ENCODE results near the gene JMY. TPM values are rescaled to one million over a fixed set of nuclear protein-coding genes. Genes with fewer than 3 reads are reported as not detected.
A peak's percentile ranks its signal among the peaks of the same experiment; 100 is the strongest.
"Not testable (repeated sequence)": the region's sequence is repeated elsewhere in the genome, so short reads cannot be mapped to it uniquely, and the experiment has no call there.

The JMY gene
- total and polyA plus RNA-seq, 5 experiments from 2014 or later = 5.3 to 27.3 (median 5.7) TPM

DNA sequence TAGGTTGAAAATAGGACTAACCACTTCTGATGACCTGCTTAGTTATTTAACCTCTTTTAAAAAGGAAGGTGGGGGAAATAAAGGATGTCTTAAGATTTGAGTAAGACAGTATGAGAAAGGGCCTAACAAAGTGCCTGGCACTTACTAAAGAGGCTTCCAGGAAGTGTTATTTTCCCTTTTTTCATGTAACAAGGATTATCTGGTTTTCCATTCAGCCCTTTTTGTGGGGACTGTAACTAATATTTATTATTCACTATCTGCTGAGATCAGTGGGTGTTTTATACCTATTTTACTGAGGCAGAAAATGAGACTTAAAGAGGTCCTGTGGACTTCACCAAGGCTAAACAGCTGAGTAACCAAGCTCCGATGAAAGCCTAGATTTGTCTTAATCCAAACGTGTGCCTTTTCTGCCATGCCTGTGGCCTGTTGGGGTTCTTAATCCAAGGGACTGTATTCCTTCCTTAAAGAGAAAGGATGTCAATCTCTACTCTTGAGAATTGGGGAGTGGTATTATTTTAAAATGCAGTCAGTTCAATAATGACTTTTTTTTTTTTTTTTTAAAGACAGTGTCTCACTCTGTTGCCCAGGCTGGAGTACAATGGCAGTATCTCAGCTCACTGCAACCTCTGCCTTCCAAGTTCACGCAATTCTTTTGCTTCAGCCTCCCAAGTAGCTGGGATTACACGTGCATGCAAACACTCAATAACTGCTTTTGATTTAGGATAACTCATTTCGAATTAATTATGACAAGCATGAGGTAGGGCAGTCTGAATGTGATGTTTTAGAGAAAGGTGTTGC lies 6.5 kb downstream of the JMY start:
- no peak for DNase-seq
- POLR2A ChIA-PET = no interaction called here
- H3K36me3 Mint-ChIP-seq = peaks cover 0 to 9% (median 2%) of the 10 kb centered on the region in 3 donors
- no peaks in the 10 kb centered on the region for H3K9me3 Mint-ChIP-seq
- no peak for ATAC-seq
- peak overlapping the region in 9 of 10 donors; percentile 28 to 86 (median 59) for H3K4me3 Mint-ChIP-seq
- no peaks in the 10 kb centered on the region for H3K27me3 Mint-ChIP-seq
- peak overlapping the region in 3 of 10 donors; percentile 10 to 53 (median 36) for H3K27ac Mint-ChIP-seq
- peaks cover 34 to 86% (median 86%) of the 10 kb centered on the region in 4 donors for H3K4me1 Mint-ChIP-seq

DNA sequence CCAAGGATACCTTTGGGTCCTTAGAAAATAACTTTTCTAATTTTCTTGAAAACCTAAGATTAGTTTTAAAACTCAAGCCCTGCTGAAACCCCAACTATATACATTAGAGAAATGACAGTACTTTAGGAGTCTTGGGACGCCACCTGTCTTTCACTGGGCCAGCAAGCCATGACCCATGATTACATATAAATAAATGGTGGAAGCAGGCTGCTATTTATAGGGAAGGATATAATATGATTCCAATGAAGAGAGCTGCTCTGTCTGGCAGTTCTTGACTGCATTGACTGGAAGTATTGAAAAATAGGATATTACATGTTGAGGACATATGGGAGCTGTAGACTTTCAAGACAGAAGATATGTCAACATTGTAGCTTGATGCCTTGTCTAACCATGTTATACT lies 7.3 kb downstream of the JMY start:
- no peak for ATAC-seq
- no peaks in the 10 kb centered on the region for H3K9me3 Mint-ChIP-seq
- peak overlapping the region in 8 of 10 donors; percentile 3 to 86 (median 38) for H3K4me3 Mint-ChIP-seq
- peaks cover 0 to 9% (median 2%) of the 10 kb centered on the region in 3 donors for H3K36me3 Mint-ChIP-seq
- H3K27me3 Mint-ChIP-seq = no peaks in the 10 kb centered on the region
- peaks cover 31 to 83% (median 78%) of the 10 kb centered on the region in 4 donors for H3K4me1 Mint-ChIP-seq
- POLR2A ChIA-PET = no interaction called here
- peak overlapping the region in 1 of 10 donors; percentile 36 for H3K27ac Mint-ChIP-seq
- DNase-seq = no peak

DNA sequence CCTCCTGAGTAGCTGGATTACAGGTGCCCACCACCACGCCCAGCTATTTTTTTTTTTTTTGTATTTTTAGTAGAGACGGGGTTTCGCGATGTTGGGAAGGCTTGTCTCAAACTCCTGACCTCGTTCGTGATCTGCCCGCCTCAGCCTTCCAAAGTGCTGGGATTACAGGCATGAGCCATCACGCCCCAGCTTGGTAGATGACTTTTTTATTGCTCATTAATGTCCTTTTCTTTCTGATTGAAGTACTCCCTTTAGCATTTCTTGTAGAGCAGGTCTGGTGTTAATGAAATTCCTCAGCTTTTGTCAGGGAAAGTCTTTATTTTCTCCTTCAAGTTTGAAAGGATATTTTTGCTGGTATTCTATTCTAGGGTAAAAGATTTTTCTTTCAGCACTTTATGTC lies 18.1 kb downstream of the JMY start:
- H3K27ac Mint-ChIP-seq, H3K27me3 Mint-ChIP-seq, POLR2A ChIA-PET, ATAC-seq, DNase-seq, H3K9me3 Mint-ChIP-seq: not testable (repeated sequence)
- peak overlapping the region in 3 of 10 donors; percentile 5 to 39 (median 29) for H3K4me3 Mint-ChIP-seq
- H3K4me1 Mint-ChIP-seq = peaks cover 42 to 77% (median 72%) of the 10 kb centered on the region in 4 donors
- peaks cover 8 to 34% (median 26%) of the 10 kb centered on the region in 3 donors for H3K36me3 Mint-ChIP-seq

- peaks cover 33 to 69% (median 61%) of the 10 kb centered on the region in 4 donors for H3K4me1 Mint-ChIP-seq
- no peaks in the 10 kb centered on the region for H3K27me3 Mint-ChIP-seq
- H3K4me3 Mint-ChIP-seq = peak overlapping the region in 2 of 10 donors; percentile 5 to 22
- H3K27ac Mint-ChIP-seq = peak overlapping the region in 1 of 10 donors; percentile 45
- peaks cover 8 to 32% (median 24%) of the 10 kb centered on the region in 3 donors for H3K36me3 Mint-ChIP-seq
- POLR2A ChIA-PET = no interaction called here
- peaks cover 0 to 1% (median 0%) of the 10 kb centered on the region in 9 donors for H3K9me3 Mint-ChIP-seq
- DNase-seq (no peak), ATAC-seq (no peak)
Observed at GRCh38 chr5:79255786-79256557, 20.0 kb downstream of the JMY start.

- Mint-ChIP-seq H3K27ac (peak overlapping the region in 2 of 10 donors; percentile 18 to 60), H3K9me3 (peaks cover 0 to 1% (median 0%) of the 10 kb centered on the region in 9 donors), H3K4me3 (peak overlapping the region in 2 of 10 donors; percentile 8 to 20), H3K36me3 (peaks cover 8 to 32% (median 24%) of the 10 kb centered on the region in 3 donors), H3K27me3 (no peaks in the 10 kb centered on the region), H3K4me1 (peaks cover 34 to 73% (median 59%) of the 10 kb centered on the region in 4 donors)
- POLR2A ChIA-PET = interaction anchor here (0.6 kb wide), 1 partner anchor 786 kb away, joined by 3 read pairs; no protein-coding TSS in a partner anchor
- ATAC-seq (no peak), DNase-seq (no peak)
Observed at GRCh38 chr5:79256563-79256962, 20.6 kb downstream of the JMY start.

DNA sequence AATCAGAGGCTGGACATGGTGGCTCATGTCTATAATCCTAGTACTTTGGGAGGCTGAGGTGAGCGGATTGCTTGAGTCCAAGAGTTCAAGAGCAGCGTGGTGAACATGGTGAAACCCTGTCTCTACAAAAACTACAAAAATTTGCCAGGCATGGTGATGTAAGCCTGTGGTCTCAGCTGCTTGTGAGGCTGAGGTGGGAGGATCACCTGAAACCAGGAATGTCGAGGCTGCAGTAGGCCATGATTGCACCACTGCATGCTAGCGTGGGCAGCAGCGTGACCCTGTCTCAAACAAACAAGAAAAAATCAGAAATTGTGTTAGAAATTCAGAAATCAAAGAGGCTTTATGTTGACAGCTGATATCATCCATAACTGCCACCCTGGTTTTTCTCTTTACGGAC lies 21.4 kb downstream of the JMY start:
- no peak for ATAC-seq
- peaks cover 0 to 1% (median 0%) of the 10 kb centered on the region in 9 donors for H3K9me3 Mint-ChIP-seq
- H3K4me1 Mint-ChIP-seq = peaks cover 39 to 75% (median 62%) of the 10 kb centered on the region in 4 donors
- peaks cover 3 to 26% (median 18%) of the 10 kb centered on the region in 3 donors for H3K36me3 Mint-ChIP-seq
- POLR2A ChIA-PET = interaction anchor here (0.6 kb wide), 1 partner anchor 785 kb away, joined by 3 read pairs; no protein-coding TSS in a partner anchor
- no peak overlapping the region for H3K27ac Mint-ChIP-seq
- no peak overlapping the region for H3K4me3 Mint-ChIP-seq
- DNase-seq = no peak
- no peaks in the 10 kb centered on the region for H3K27me3 Mint-ChIP-seq

- peaks cover 33 to 74% (median 60%) of the 10 kb centered on the region in 4 donors for H3K4me1 Mint-ChIP-seq
- peaks cover 0 to 25% (median 12%) of the 10 kb centered on the region in 3 donors for H3K36me3 Mint-ChIP-seq
- POLR2A ChIA-PET = no interaction called here
- H3K9me3 Mint-ChIP-seq = no peaks in the 10 kb centered on the region
- no peak for ATAC-seq
- no peaks in the 10 kb centered on the region for H3K27me3 Mint-ChIP-seq
- H3K4me3 Mint-ChIP-seq = no peak overlapping the region
- DNase-seq = no peak
- no peak overlapping the region for H3K27ac Mint-ChIP-seq
Observed at GRCh38 chr5:79258801-79259200, 22.9 kb downstream of the JMY start.

GRCh38 chr5:79259383-79259782 lies 23.5 kb downstream of the JMY start:
- POLR2A ChIA-PET = no interaction called here
- Mint-ChIP-seq H3K27ac (no peak overlapping the region), H3K9me3 (no peaks in the 10 kb centered on the region), H3K4me3 (no peak overlapping the region), H3K36me3 (peaks cover 0 to 23% (median 11%) of the 10 kb centered on the region in 3 donors), H3K4me1 (peaks cover 29 to 70% (median 56%) of the 10 kb centered on the region in 4 donors), H3K27me3 (no peaks in the 10 kb centered on the region)
- DNase-seq = no peak
- no peak for ATAC-seq

DNA sequence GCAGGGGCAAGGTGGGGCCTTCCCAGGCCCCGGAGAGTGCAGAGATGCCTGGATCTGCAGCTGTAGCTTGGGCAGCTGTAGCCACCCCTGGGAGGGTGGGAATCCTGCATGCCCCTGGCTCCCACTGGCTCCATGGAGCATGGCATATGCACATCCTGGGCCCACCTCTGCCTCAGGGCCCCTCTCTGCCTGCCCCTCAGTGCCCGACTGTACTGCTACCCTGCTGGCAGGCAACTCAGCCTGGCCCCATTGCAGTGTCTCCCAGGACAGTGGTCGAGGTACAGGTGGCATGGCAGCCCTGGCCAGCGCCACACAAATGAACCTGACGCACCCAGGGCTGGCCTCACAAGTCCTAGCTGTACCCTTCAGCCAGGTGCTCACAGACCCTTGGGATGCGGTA lies 23.9 kb downstream of the JMY start:
- Mint-ChIP-seq H3K9me3 (no peaks in the 10 kb centered on the region), H3K4me1 (peaks cover 26 to 67% (median 53%) of the 10 kb centered on the region in 4 donors), H3K27ac (no peak overlapping the region), H3K27me3 (no peaks in the 10 kb centered on the region), H3K4me3 (no peak overlapping the region), H3K36me3 (peaks cover 0 to 20% (median 7%) of the 10 kb centered on the region in 3 donors)
- POLR2A ChIA-PET = no interaction called here
- peak in 1 of 2 donors; percentile 4 for ATAC-seq
- no peak for DNase-seq

GRCh38 chr5:79261897-79262296 lies 26.0 kb downstream of the JMY start:
- Mint-ChIP-seq H3K27me3 (no peaks in the 10 kb centered on the region), H3K27ac (peak overlapping the region in 2 of 10 donors; percentile 6 to 10)

DNA sequence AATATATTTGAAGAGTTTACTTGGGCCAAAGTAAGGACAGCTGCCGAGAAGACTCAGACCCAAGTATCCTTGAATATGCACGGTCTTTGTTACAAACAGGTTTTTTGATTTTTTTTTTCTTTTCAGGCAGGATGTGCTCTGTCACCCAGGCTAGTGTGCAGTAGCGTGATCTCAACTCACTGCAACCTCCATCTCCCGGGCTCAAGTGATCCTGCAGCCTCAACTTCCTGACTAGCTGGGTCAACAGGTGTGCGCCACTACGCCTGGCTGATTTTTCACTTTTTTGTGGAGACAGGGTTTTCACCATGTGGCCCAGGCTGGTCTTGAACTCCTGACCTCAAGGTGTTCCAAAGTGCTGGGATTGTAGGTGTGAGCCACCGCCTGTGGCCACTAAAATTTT lies 27.4 kb downstream of the JMY start:
- Mint-ChIP-seq H3K4me1 (peaks cover 17 to 56% (median 48%) of the 10 kb centered on the region in 4 donors), H3K27ac (peak overlapping the region in 6 of 10 donors; percentile 4 to 91 (median 64)), H3K9me3 (no peaks in the 10 kb centered on the region)

More at GRCh38 chr5:79261897-79262296, 26.0 kb downstream of the JMY start:
- H3K9me3 Mint-ChIP-seq = no peaks in the 10 kb centered on the region
- POLR2A ChIA-PET = interaction anchor here (0.8 kb wide), 1 partner anchor 26 kb away, joined by 3 read pairs; the partner anchor contains the start of gene JMY
- H3K4me1 Mint-ChIP-seq = peaks cover 12 to 62% (median 44%) of the 10 kb centered on the region in 4 donors
- peak; percentile 30 to 62 for ATAC-seq
- DNase-seq = no peak
- peaks cover 0 to 17% (median 0%) of the 10 kb centered on the region in 3 donors for H3K36me3 Mint-ChIP-seq
- peak overlapping the region in 5 of 10 donors; percentile 7 to 56 (median 27) for H3K4me3 Mint-ChIP-seq

GRCh38 chr5:79267180-79267579 lies 31.2 kb downstream of the JMY start:
- H3K4me3 Mint-ChIP-seq = no peak overlapping the region
- H3K27me3 Mint-ChIP-seq = no peaks in the 10 kb centered on the region
- DNase-seq = no peak
- H3K27ac Mint-ChIP-seq = no peak overlapping the region
- H3K4me1 Mint-ChIP-seq = peaks cover 28 to 65% (median 54%) of the 10 kb centered on the region in 4 donors
- H3K9me3 Mint-ChIP-seq = peaks cover 0 to 6% (median 2%) of the 10 kb centered on the region in 9 donors
- H3K36me3 Mint-ChIP-seq = peaks cover 0 to 26% (median 12%) of the 10 kb centered on the region in 3 donors
- POLR2A ChIA-PET = no interaction called here
- no peak for ATAC-seq

More for the DNA sequence above, 27.4 kb downstream of the JMY start:
- Mint-ChIP-seq H3K4me3 (peak overlapping the region in 7 of 10 donors; percentile 9 to 65 (median 50)), H3K36me3 (peaks cover 0 to 15% (median 0%) of the 10 kb centered on the region in 3 donors), H3K27me3 (no peaks in the 10 kb centered on the region)
- peak; percentile 35 to 54 for ATAC-seq
- POLR2A ChIA-PET = interaction anchor here (0.7 kb wide), 1 partner anchor 1853 kb away, joined by 4 read pairs; no protein-coding TSS in a partner anchor
- peak in 3 of 10 donors; percentile 17 to 31 (median 25) for DNase-seq

All from naive thymus-derived CD8-positive, alpha-beta T cell (primary cell).